Aorta (tissue), 5 donors: Measurements from ENCODE around the gene PLPPR1. TPM values are rescaled to one million over a fixed set of nuclear protein-coding genes. Genes with fewer than 3 reads are reported as not detected.

Experiments
- ATAC-seq: fragments of 200-7000 bp; cut with Tn5 transposase; one replicate; pipeline ENCODE4 v1.9.1; 2022; ENCODE audit warnings: moderate library complexity; ENCODE audit not compliant: low FRiP score
- DNase-seq, 2 donors: peaks; one replicate each; pipeline ENCODE4 v3.0.0-alpha.2; 2020
- H3K27ac ChIP-seq, 2 donors: one replicate each; pipeline ENCODE4 v1.5.1; 2013; ENCODE audit warnings: low read length in 2 of 2, mild to moderate bottlenecking in 2 of 2, moderate library complexity in 2 of 2, control low read depth in 1 of 2, inconsistent platforms in 1 of 2, low read depth in 1 of 2
- H3K27me3 ChIP-seq, 2 donors: one replicate each; pipeline ENCODE4 v1.6.1; 2013; ENCODE audit warnings: control low read depth in 1 of 2, low read length in 1 of 2, mild to moderate bottlenecking in 1 of 2, moderate library complexity in 1 of 2; ENCODE audit not compliant: insufficient read depth in 2 of 2, control insufficient read depth in 1 of 2
- H3K36me3 ChIP-seq, 2 donors: one replicate each; pipeline ENCODE4 v1.6.1; 2013; ENCODE audit warnings: control low read depth in 1 of 2, low read length in 1 of 2, mild to moderate bottlenecking in 1 of 2; ENCODE audit not compliant: insufficient read depth in 2 of 2, control insufficient read depth in 1 of 2
- H3K4me1 ChIP-seq, 2 donors: one replicate each; pipeline ENCODE4 v1.6.1; 2013; ENCODE audit warnings: low read length in 2 of 2, control low read depth in 1 of 2, mild to moderate bottlenecking in 1 of 2, moderate library complexity in 1 of 2; ENCODE audit not compliant: insufficient read depth in 2 of 2, control insufficient read depth in 1 of 2
- H3K4me3 ChIP-seq, 2 donors: one replicate each; pipeline ENCODE4 v1.5.1; 2013; ENCODE audit warnings: low read length in 2 of 2, control low read depth in 1 of 2, mild to moderate bottlenecking in 1 of 2
- H3K9me3 ChIP-seq: one replicate; pipeline ENCODE4 v1.6.1; 2013; ENCODE audit warnings: mild to moderate bottlenecking, low read length; ENCODE audit not compliant: control insufficient read depth
- WGBS, 2 donors: extraction: QIAGEN DNeasy Blood & Tissue Kit; methylation state at CpG; one replicate each; pipeline ENCODE4 v1.1.7; 2013; 5-methylcytosine and 5-hydroxymethylcytosine counted together
- intact Hi-C, 2 donors: fragments of 100-400 bp; cut with DNase I; formaldehyde crosslinking; loops; one replicate each; pipeline versions ENCODE4 v1.14.2 to v1.15.0; 2022
- polyA plus RNA-seq, 2 donors: library from polyadenylated mRNA; stranded (reverse); fragments of 200-250 nt; gene quantifications; one replicate each; pipeline ENCODE4 v1.2.3, GENCODE V29; 2013
- total RNA-seq, 2 donors: library from RNA; stranded (reverse); fragmentation: NEBNext Ultra II Directional; extraction: Animal tissue kit (Norgen Biotek cat#: 25700); gene quantifications; one replicate each; pipeline ENCODE4 v1.2.1, GENCODE V29; 2021
- donor health status: healthy with polysubstance abuse.
- donor health status: Bipolar disorder and iron deficiency.
- donor health status: DM: no; HTN: no; CAD: no.
- donor health status: DM: no; HTN: no; CAD: no.
- donor health status: DM: yes; HTN: yes; CAD: no.

The PLPPR1 gene
- total and polyA plus RNA-seq, 4 donors, result not detected

- H3K27ac ChIP-seq, result no peak overlapping the region
- H3K27me3 ChIP-seq, result no peaks in the 10 kb centered on the region
- H3K36me3 ChIP-seq, result no peaks in the 10 kb centered on the region
- no peak for ATAC-seq
- no peaks in the 10 kb centered on the region for H3K9me3 ChIP-seq
- intact Hi-C loops, result no loop called here
- no peak for DNase-seq
- 39 to 59% methylated on average over 2 of the region's 2 CpGs for WGBS, 2 donors
- H3K4me1 ChIP-seq, result no peaks in the 10 kb centered on the region
- H3K4me3 ChIP-seq, result no peak overlapping the region
Measured at GRCh38 chr9:101063192-101063591, 34.7 kb downstream of the PLPPR1 start.

GRCh38 chr9:101064206-101064605, 35.7 kb downstream of the PLPPR1 start:
- H3K9me3 ChIP-seq, result no peaks in the 10 kb centered on the region

DNA sequence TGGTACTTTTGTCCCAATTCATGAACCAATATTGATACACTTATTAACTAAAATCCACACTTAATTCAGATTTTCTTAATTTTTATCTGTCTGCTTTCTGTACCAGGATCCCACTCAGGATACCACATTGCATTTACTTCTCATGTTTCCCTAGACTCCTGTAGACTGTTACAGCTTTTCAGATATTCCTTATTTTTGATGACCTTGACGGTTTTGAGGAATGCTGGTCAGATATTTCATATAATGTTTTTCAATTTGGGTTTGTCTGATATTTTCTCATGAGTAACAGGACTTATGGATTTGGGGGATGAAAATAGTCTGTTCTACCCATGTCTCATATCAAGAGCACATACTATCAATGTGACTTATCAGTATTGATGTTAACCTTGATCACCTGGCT, 37.4 kb downstream of the PLPPR1 start:
- no peak overlapping the region for H3K4me3 ChIP-seq
- H3K27me3 ChIP-seq, result no peaks in the 10 kb centered on the region
- H3K27ac ChIP-seq, result no peak overlapping the region
- DNase-seq (no peak), ATAC-seq (no peak)
- H3K4me1 ChIP-seq, result no peaks in the 10 kb centered on the region
- 42 to 58% methylated on average over 1 of the region's 1 CpG for WGBS, 2 donors
- H3K36me3 ChIP-seq, result no peaks in the 10 kb centered on the region
- intact Hi-C loops, result no loop called here
- H3K9me3 ChIP-seq, result peaks cover 2% of the 10 kb centered on the region

More at GRCh38 chr9:101064206-101064605, 35.7 kb downstream of the PLPPR1 start:
- no peaks in the 10 kb centered on the region for H3K27me3 ChIP-seq
- no peak overlapping the region for H3K4me3 ChIP-seq
- H3K27ac ChIP-seq, result no peak overlapping the region
- H3K36me3 ChIP-seq, result no peaks in the 10 kb centered on the region
- H3K4me1 ChIP-seq, result no peaks in the 10 kb centered on the region
- DNase-seq (no peak), ATAC-seq (no peak)
- intact Hi-C loops, result no loop called here

GRCh38 chr9:101068696-101069095, 40.2 kb downstream of the PLPPR1 start:
- Histone ChIP-seq H3K27me3 (no peaks in the 10 kb centered on the region), H3K9me3 (peaks cover 2% of the 10 kb centered on the region), H3K36me3 (no peaks in the 10 kb centered on the region), H3K4me3 (no peak overlapping the region), H3K27ac (no peak overlapping the region), H3K4me1 (no peaks in the 10 kb centered on the region)
- intact Hi-C loops, result no loop called here
- no peak for DNase-seq
- no peak for ATAC-seq
- 24 to 36% methylated on average over 1 of the region's 1 CpG for WGBS, 2 donors

DNA sequence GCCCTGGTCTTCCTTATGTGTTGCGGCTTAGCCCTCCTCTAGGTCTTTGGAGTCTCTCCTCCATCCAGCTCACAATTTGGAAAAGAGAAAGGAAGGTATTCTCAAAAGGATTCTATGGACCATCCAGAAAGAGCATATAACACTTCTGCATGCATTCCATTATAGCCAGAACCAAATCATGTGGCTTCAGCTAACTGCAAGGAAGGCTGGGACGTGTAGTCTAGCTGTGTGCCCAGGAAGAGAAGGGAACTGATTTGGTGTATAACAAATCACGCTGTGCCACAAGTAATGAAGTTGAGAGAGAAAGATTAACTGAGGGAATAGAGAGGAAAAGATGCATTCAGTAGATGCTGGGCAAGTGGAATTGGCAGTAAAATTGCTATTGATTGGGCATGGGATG, 43.7 kb downstream of the PLPPR1 start:
- Histone ChIP-seq H3K27me3 (no peaks in the 10 kb centered on the region), H3K36me3 (no peaks in the 10 kb centered on the region), H3K4me1 (no peaks in the 10 kb centered on the region), H3K4me3 (no peak overlapping the region), H3K27ac (no peak overlapping the region), H3K9me3 (peaks cover 2% of the 10 kb centered on the region)
- ATAC-seq (no peak), DNase-seq (no peak)
- intact Hi-C loops, result no loop called here
- 76 to 79% methylated on average over 3 of the region's 3 CpGs for WGBS, 2 donors

- WGBS, 2 donors, result 29 to 33% methylated on average over 2 of the region's 2 CpGs
- Histone ChIP-seq H3K27me3 (no peaks in the 10 kb centered on the region), H3K4me3 (no peak overlapping the region), H3K4me1 (no peaks in the 10 kb centered on the region), H3K27ac (no peak overlapping the region), H3K36me3 (no peaks in the 10 kb centered on the region), H3K9me3 (peaks cover 2% of the 10 kb centered on the region)
- intact Hi-C loops, result no loop called here
- ATAC-seq (no peak), DNase-seq (no peak)
Measured at GRCh38 chr9:101073122-101073521, 44.6 kb downstream of the PLPPR1 start.

DNA sequence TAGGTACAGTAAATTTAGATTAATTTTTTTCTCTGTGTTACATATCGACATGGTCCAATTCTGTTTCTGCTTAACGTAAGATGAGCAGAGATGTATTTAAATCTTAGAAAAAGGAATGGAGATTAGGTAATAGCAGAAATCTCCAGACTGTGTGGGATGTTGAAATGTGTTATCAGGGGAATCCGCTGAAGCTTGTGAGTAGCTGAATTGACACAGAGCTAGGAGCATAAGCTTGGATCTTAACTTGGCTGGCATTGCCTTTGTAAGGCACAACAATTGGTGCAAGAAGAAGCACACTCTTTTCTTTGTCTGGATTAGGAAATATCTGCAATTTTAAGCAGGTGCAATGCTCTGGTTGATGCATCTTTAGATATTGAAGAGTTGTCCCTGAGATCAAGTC, 53.1 kb downstream of the PLPPR1 start:
- ATAC-seq (no peak), DNase-seq (no peak)
- H3K27ac ChIP-seq, result no peak overlapping the region
- H3K9me3 ChIP-seq, result no peaks in the 10 kb centered on the region
- no peak overlapping the region for H3K4me3 ChIP-seq
- H3K36me3 ChIP-seq, result no peaks in the 10 kb centered on the region
- H3K4me1 ChIP-seq, result no peaks in the 10 kb centered on the region
- intact Hi-C loops, result no loop called here
- WGBS, 2 donors, result 80 to 83% methylated on average over 3 of the region's 3 CpGs
- no peaks in the 10 kb centered on the region for H3K27me3 ChIP-seq

GRCh38 chr9:101083448-101084202, 55.1 kb downstream of the PLPPR1 start:
- H3K36me3 ChIP-seq, result no peaks in the 10 kb centered on the region
- WGBS, 2 donors, result 89 to 90% methylated on average over 5 of the region's 5 CpGs
- ATAC-seq (no peak), DNase-seq (no peak)
- no peaks in the 10 kb centered on the region for H3K27me3 ChIP-seq
- no peak overlapping the region for H3K27ac ChIP-seq
- no peaks in the 10 kb centered on the region for H3K9me3 ChIP-seq
- intact Hi-C loops, result no loop called here
- no peaks in the 10 kb centered on the region for H3K4me1 ChIP-seq
- H3K4me3 ChIP-seq, result no peak overlapping the region

- Histone ChIP-seq H3K27ac (no peak overlapping the region), H3K4me1 (no peaks in the 10 kb centered on the region), H3K36me3 (no peaks in the 10 kb centered on the region), H3K4me3 (no peak overlapping the region), H3K27me3 (no peaks in the 10 kb centered on the region), H3K9me3 (no peaks in the 10 kb centered on the region)
- DNase-seq (no peak), ATAC-seq (no peak)
- intact Hi-C loops, result no loop called here
- WGBS, 2 donors, result 61 to 64% methylated on average over 3 of the region's 3 CpGs
Measured at GRCh38 chr9:101087426-101087825, 58.9 kb downstream of the PLPPR1 start.
